Endothelial cell of umbilical vein (primary cell): Measurements from ENCODE around the gene GPRIN1.

Experiments used
- CTCF ChIP-seq, 2 donors: IDR thresholded peaks; 1 replicate in 1 of 2; 2 replicates in 1 of 2; pipeline ENCODE4 v1.5.1; 2011; ENCODE audit warnings: low read length in 2 of 2, mild to moderate bottlenecking in 2 of 2, moderate library complexity in 2 of 2, control low read depth in 1 of 2, inconsistent platforms in 1 of 2, low read depth in 1 of 2; ENCODE audit not compliant: insufficient read depth in 1 of 2; ENCODE audit errors: extremely low read depth in 1 of 2
- EZH2 ChIP-seq: IDR thresholded peaks from 2 replicates; pipeline ENCODE4 v1.6.1; 2012; ENCODE audit warnings: borderline replicate concordance, low read depth, mild to moderate bottlenecking, moderate library complexity, low read length, inconsistent platforms; ENCODE audit not compliant: severe bottlenecking
- FOS ChIP-seq: IDR thresholded peaks from 2 replicates; pipeline ENCODE4 v1.6.1; 2011; ENCODE audit warnings: mild to moderate bottlenecking, low read length, moderate library complexity, borderline replicate concordance; ENCODE audit not compliant: insufficient read depth
- GATA2 ChIP-seq: IDR thresholded peaks from 2 replicates; pipeline ENCODE4 v1.7.0; 2011; ENCODE audit warnings: low read depth, mild to moderate bottlenecking, moderate library complexity, mixed read lengths, low read length; ENCODE audit not compliant: insufficient read length, insufficient read depth
- JUN ChIP-seq: IDR thresholded peaks from 2 replicates; pipeline ENCODE4 v1.6.1; 2011; ENCODE audit warnings: borderline replicate concordance, low read depth; ENCODE audit not compliant: insufficient read length, insufficient read depth
- MAX ChIP-seq: IDR thresholded peaks from 2 replicates; pipeline ENCODE4 v1.6.1; 2011; ENCODE audit not compliant: insufficient read depth, insufficient read length
- MYC ChIP-seq: IDR thresholded peaks from one replicate; pipeline ENCODE4 v1.6.1; 2011; ENCODE audit warnings: mild to moderate bottlenecking, low read depth, low read length
- POLR2A ChIP-seq: IDR thresholded peaks from 2 replicates; pipeline ENCODE4 v1.6.1; 2012; ENCODE audit warnings: low read depth, mild to moderate bottlenecking, control low read depth, low read length
- POLR2AphosphoS5 ChIP-seq: IDR thresholded peaks from 2 replicates; pipeline ENCODE4 v1.6.1; 2012; ENCODE audit warnings: low read depth, mild to moderate bottlenecking, control low read depth, low read length, moderate library complexity; ENCODE audit not compliant: insufficient read depth

GRCh38 chr5:176550275-176550831, 59.6 kb downstream of the GPRIN1 start:
- no peak for TF ChIP-seq POLR2AphosphoS5
- no peak for TF ChIP-seq MYC
- TF ChIP-seq POLR2A, result no peak
- TF ChIP-seq CTCF (IDR thresholded peaks at IDR 0.05; ENCODE audit: extremely low read depth in 1 of 2, insufficient read depth in 1 of 2, low read depth in 1 of 2, low read length in 2 of 2), result no peak
- TF ChIP-seq EZH2, result no peak
- no peak for TF ChIP-seq GATA2
- TF ChIP-seq MAX, result no peak
- TF ChIP-seq FOS, result no peak
- TF ChIP-seq JUN, result no peak
